HG02943 (cell line): ENCODE data around the gene GRIN2A.

ENCODE experiments used
- ATAC-seq: cut with Tn5 transposase; IDR thresholded peaks from one replicate; pipeline ENCODE4 v1.9.1; 2021; ENCODE audit warnings: mild to moderate bottlenecking, low read depth, moderate library complexity; ENCODE audit not compliant: unreplicated experiment

Gene GRIN2A

GRCh38 chr16:10093576-10093975 is 88.7 kb downstream of the GRIN2A start:
- no peak for ATAC-seq

GRCh38 chr16:10090816-10091215 is 91.4 kb downstream of the GRIN2A start:
- ATAC-seq: no peak

GRCh38 chr16:10088380-10088793 is 93.8 kb downstream of the GRIN2A start:
- no peak for ATAC-seq

- no peak for ATAC-seq
Observed at GRCh38 chr16:10087151-10087550, 95.1 kb downstream of the GRIN2A start.

- ATAC-seq: no peak
Observed at GRCh38 chr16:10086620-10087019, 95.6 kb downstream of the GRIN2A start.

- no peak for ATAC-seq
Observed at GRCh38 chr16:10085078-10085798, 97.0 kb downstream of the GRIN2A start.

GRCh38 chr16:10083301-10083700 is 98.9 kb downstream of the GRIN2A start:
- ATAC-seq: no peak

- no peak for ATAC-seq
Observed at GRCh38 chr16:10081201-10081940, 100.9 kb downstream of the GRIN2A start.

GRCh38 chr16:10080051-10080772 is 102.0 kb downstream of the GRIN2A start:
- no peak for ATAC-seq

- no peak for ATAC-seq
Observed at GRCh38 chr16:10078541-10078949, 103.7 kb downstream of the GRIN2A start.

GRCh38 chr16:10077861-10078260 is 104.4 kb downstream of the GRIN2A start:
- no peak for ATAC-seq

GRCh38 chr16:10076037-10076436 is 106.2 kb downstream of the GRIN2A start:
- ATAC-seq: no peak

GRCh38 chr16:10070591-10070990 is 111.6 kb downstream of the GRIN2A start:
- ATAC-seq: no peak

- ATAC-seq: no peak
Observed at GRCh38 chr16:10069374-10069773, 112.9 kb downstream of the GRIN2A start.

- ATAC-seq: no peak
Observed at GRCh38 chr16:10067835-10068234, 114.4 kb downstream of the GRIN2A start.

GRCh38 chr16:10067406-10067805 is 114.8 kb downstream of the GRIN2A start:
- ATAC-seq: no peak

- no peak for ATAC-seq
Observed at GRCh38 chr16:10065019-10065418, 117.2 kb downstream of the GRIN2A start.

GRCh38 chr16:10048850-10049249 is 133.4 kb downstream of the GRIN2A start:
- no peak for ATAC-seq

- ATAC-seq: no peak
Observed at GRCh38 chr16:10045947-10046346, 136.3 kb downstream of the GRIN2A start.

- no peak for ATAC-seq
Observed at GRCh38 chr16:10045291-10045775, 136.9 kb downstream of the GRIN2A start.
